Measurements from ENCODE around the gene MCHR1. TPM values are rescaled to one million over a fixed set of nuclear protein-coding genes. Genes with fewer than 3 reads are reported as not detected.

MCHR1 gene
- polyA plus RNA-seq, 1 donor (not counting 4 experiments of a cell fraction or from before 2014, with no cell fraction given): 0.12 TPM

GRCh38 chr22:40701274-40701673 is 22.0 kb downstream of the MCHR1 start:
- Histone ChIP-seq H4K20me1 (ENCODE audit: control insufficient read depth, extremely low read depth, insufficient read depth, low read length) (no peaks in the 10 kb centered on the region), H3K27me3 (ENCODE audit: control insufficient read depth, extremely low read depth, insufficient read depth, low read length) (no peaks in the 10 kb centered on the region), H3K9me3 (ENCODE audit: control insufficient read depth, low read depth, low read length) (no peaks in the 10 kb centered on the region), H3K4me3 (ENCODE audit: control insufficient read depth in 2 of 3, extremely low read depth in 1 of 3, insufficient read depth in 2 of 3, low read depth in 1 of 3, low read length in 3 of 3) (no peak overlapping the region), H3K4me2 (ENCODE audit: control insufficient read depth, extremely low read depth, insufficient read depth, low read depth, low read length) (no peak overlapping the region), H3K27ac (ENCODE audit: control insufficient read depth, insufficient read depth, low read length) (no peak overlapping the region), H2AFZ (ENCODE audit: control insufficient read depth, low read length) (no peak overlapping the region), H3K79me2 (ENCODE audit: control insufficient read depth, insufficient read depth, low read length) (no peaks in the 10 kb centered on the region), H3K36me3 (ENCODE audit: control insufficient read depth in 2 of 2, extremely low read depth in 1 of 2, insufficient read depth in 2 of 2, low read length in 2 of 2) (no peaks in the 10 kb centered on the region), H3K9ac (ENCODE audit: control insufficient read depth, extremely low read depth, insufficient read depth, low read length) (no peak overlapping the region), H3K9me1 (ENCODE audit: control insufficient read depth, extremely low read depth, insufficient read depth, low read length) (no peaks in the 10 kb centered on the region), H3K4me1 (ENCODE audit: control insufficient read depth, extremely low read depth, insufficient read depth, low read length) (peaks cover 2% of the 10 kb centered on the region)
- TF ChIP-seq CTCF (optimal IDR thresholded peaks at IDR 0.05 in 1 of 3, IDR thresholded peaks at IDR 0.05 in 1 of 3, conservative IDR thresholded peaks at IDR 0.05 in 1 of 3; ENCODE audit: extremely low read depth in 1 of 3, insufficient read depth in 2 of 3, low read length in 3 of 3) (no peak), EZH2 (IDR thresholded peaks at IDR 0.05; ENCODE audit: low read length) (no peak)
- DNase-seq (ENCODE audit: low read depth, low spot score) (no peak), FAIRE-seq (no peak)
- dilution Hi-C loops (cut with MboI; ENCODE audit: extremely low pct_ligation_motif_present, low sequenced_read_pairs): no loop called here

GRCh38 chr22:40703174-40703573 is 23.9 kb downstream of the MCHR1 start:
- no peaks in the 10 kb centered on the region for H4K20me1 ChIP-seq (ENCODE audit: control insufficient read depth, extremely low read depth, insufficient read depth, low read length)
- H3K4me2 ChIP-seq (ENCODE audit: control insufficient read depth, extremely low read depth, insufficient read depth, low read depth, low read length): no peak overlapping the region
- TF ChIP-seq EZH2 (IDR thresholded peaks at IDR 0.05; ENCODE audit: low read length) (no peak), CTCF (optimal IDR thresholded peaks at IDR 0.05 in 1 of 3, IDR thresholded peaks at IDR 0.05 in 1 of 3, conservative IDR thresholded peaks at IDR 0.05 in 1 of 3; ENCODE audit: extremely low read depth in 1 of 3, insufficient read depth in 2 of 3, low read length in 3 of 3) (no peak)
- peaks cover 2% of the 10 kb centered on the region for H3K4me1 ChIP-seq (ENCODE audit: control insufficient read depth, extremely low read depth, insufficient read depth, low read length)
- peak overlapping the region; percentile 2 for H2AFZ ChIP-seq (ENCODE audit: control insufficient read depth, low read length)
- no peaks in the 10 kb centered on the region for H3K36me3 ChIP-seq (ENCODE audit: control insufficient read depth in 2 of 2, extremely low read depth in 1 of 2, insufficient read depth in 2 of 2, low read length in 2 of 2)
- H3K9ac ChIP-seq (ENCODE audit: control insufficient read depth, extremely low read depth, insufficient read depth, low read length): no peak overlapping the region
- no peaks in the 10 kb centered on the region for H3K9me1 ChIP-seq (ENCODE audit: control insufficient read depth, extremely low read depth, insufficient read depth, low read length)
- H3K27ac ChIP-seq (ENCODE audit: control insufficient read depth, insufficient read depth, low read length): no peak overlapping the region
- no peaks in the 10 kb centered on the region for H3K79me2 ChIP-seq (ENCODE audit: control insufficient read depth, insufficient read depth, low read length)
- no peak overlapping the region for H3K4me3 ChIP-seq (ENCODE audit: control insufficient read depth in 2 of 3, extremely low read depth in 1 of 3, insufficient read depth in 2 of 3, low read depth in 1 of 3, low read length in 3 of 3)
- H3K9me3 ChIP-seq (ENCODE audit: control insufficient read depth, low read depth, low read length): no peaks in the 10 kb centered on the region
- H3K27me3 ChIP-seq (ENCODE audit: control insufficient read depth, extremely low read depth, insufficient read depth, low read length): no peaks in the 10 kb centered on the region
- no peak for DNase-seq (ENCODE audit: low read depth, low spot score)
- dilution Hi-C loops (cut with MboI; ENCODE audit: extremely low pct_ligation_motif_present, low sequenced_read_pairs): no loop called here
- no peak for FAIRE-seq

All from keratinocyte (primary cell).